Activated T-cell treated with anti-CD3 and anti-CD28 coated beads, Interleukin-2, amount 50 U/mL, for 1 hour (primary cell): ENCODE data around the gene TSPAN33.
A peak's percentile ranks its signal among the peaks of the same experiment; 100 is the strongest.

Experiments used
- DNase-seq: peaks from one replicate; pipeline ENCODE4 v3.0.0-alpha.2; 2020

Gene TSPAN33

DNA sequence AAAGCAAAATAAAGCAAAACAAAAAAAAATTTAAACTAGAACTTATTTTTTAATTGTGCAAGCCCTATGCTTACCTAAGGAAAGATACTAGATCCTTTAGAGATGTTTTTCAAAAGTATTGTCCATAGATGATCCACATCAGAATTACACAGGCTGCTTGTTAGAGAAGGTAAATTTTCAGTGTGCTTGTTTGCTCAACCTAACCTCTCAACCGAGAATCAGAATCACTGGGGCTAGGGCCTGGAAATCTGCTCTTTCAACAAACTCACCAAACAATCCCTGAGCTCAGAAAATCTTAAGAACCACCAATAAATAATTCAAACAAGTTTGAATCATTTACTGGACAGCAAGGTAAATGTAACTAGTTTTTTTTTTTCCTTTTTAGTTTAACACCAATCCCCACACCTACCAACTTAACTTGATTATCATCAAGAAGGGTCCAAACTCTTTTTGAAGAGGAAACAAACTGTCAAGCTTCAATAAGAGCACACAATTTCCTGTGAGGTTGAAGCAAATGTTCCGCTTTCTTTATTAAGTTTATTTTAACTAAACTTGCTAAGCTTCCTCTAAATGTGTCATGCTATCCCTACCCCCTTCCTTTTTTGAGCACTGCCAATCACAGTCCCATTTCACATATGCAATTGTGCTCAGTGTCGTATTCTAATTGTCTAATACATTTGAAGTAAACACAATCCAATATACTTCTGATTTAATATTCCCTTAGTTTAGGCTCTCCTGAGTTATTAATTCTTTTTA, 7.4 kb upstream of the TSPAN33 start:
- DNase-seq, result no peak

- DNase-seq, result no peak
Observed at GRCh38 chr7:129143724-129144094, 798 bp upstream of the TSPAN33 start.

DNA sequence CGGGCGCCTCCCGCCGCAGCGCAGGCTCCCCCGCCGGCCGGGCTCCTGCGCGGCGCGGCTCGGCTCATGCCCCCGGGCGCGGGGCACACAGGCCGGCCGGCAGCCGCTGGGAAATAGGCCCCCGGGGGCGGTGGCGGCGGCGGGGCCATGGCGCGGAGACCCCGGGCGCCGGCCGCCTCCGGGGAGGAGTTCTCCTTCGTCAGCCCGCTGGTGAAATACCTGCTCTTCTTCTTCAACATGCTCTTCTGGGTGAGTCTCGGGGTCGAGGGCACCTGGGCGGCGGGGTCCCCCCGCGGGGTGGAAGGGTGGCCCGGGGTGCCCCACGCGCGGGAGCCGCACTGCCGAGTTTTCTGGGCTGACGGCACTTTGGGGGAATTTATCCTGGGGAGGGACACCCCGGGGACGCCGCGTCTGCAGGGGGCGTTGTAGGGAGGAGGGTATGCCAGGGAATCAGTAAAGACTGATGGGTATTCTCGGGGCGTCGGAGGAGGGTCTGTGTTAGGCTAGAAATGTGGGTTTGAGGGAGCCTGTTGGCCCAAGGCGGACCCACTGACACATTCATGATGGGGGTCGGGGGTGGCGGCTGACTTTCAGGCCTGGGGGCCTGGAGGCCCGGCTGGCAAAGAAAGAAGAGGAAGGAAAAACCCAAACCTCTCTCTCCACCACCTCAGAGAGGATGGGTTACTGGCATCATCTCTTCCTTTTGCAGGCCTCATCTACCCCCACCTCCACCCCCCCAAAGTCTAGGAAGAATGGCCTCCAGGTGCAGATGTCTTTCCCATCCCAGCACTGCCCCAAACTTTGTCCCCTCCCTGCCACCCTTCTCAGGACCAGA, 544 bp downstream of the TSPAN33 start:
- peak; percentile 45 for DNase-seq

DNA sequence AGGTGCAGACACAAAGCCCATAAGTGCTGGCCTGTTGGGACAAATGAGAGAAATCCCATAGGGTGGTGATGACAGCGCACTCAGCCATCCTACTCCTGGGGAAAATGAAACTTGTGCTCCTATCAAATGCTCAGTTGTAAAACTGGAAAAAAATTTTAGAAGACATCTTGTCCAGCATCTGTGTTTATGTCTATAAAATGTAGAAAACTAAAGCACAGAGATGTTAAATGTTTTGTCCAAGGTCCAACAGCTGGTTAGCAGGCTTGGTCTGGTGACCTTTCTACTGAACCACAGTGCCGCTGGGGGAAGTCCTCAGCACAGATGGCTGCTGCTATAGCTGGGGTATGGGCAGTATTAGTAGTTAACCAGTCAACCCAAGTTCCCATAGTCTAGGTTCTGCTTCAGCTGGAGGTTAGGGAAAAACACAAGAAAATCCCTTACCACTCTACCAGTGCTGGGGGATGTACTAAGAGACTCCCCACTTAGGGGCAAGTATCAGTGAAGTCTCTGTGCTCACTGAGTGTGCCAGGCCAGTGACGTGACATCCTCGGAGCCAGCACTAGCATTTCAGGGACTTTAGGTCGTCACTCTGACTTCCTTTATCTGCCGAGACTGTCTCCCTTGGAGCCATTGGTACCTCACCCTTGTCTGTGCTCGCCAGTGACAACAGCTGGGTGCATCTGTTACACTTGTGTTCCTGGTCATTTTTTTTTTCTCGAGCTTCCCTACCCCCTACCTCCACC, 1.9 kb downstream of the TSPAN33 start:
- no peak for DNase-seq

GRCh38 chr7:129147731-129148130, 3.2 kb downstream of the TSPAN33 start:
- DNase-seq, result no peak

DNA sequence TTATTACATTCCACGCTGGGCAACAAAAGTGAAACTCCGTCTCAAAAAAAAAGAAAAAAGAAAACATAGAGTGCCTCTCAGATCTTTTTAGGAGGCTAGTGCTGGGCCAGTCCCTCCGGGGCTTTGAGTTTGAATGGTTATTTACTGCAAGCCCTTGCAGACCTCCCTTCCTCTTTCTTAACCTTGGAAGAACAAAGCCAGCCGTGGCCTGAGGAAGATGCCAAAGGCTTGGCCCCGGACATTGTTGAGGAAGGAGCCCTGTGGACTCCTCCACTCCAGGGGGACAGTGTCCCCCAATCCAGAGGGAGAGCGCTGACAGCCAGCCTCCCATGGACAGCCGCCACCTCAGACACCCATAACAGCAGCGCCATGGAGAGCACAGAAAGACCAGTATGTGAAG, 5.0 kb downstream of the TSPAN33 start:
- no peak for DNase-seq

- DNase-seq, result no peak
Observed at GRCh38 chr7:129150199-129150996, 5.9 kb downstream of the TSPAN33 start.

DNA sequence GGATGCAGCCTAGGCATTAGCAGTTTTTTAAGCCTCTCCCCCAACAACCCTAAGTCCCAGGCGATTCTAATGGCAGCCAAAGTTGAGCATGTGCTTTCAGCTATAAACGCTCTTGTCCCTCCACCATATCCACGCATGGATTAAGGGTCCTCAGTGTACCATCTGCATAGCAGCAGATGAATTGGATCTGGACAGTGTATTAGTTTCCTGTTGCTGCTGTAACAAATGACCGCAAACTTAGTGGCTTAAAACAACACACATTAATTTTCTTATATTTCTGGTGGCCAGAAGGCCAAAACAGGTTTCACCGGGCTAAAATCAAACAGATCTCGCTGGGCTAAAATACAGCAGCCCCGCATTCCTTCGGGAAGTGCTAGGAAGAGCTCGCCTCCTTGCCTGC, 13.1 kb downstream of the TSPAN33 start:
- no peak for DNase-seq

DNA sequence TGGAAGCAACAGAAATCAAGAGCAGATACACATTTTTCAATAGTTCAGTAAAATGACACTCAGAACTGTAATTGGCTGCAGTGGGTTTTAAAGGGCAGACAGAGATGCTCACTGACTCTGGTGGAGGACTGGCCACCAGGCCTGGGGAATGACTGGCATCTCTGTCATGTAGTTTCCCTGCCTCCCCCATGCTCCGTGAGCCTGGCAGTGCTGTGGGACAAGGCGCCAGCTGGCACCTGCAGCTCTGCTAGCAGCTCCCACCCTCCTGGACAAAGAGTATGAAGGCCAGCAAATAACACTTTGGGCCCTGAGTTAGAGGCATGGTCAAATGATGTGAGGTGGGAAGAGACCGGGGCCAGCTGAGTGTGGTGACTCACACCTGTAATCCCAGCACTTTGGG, 15.0 kb downstream of the TSPAN33 start:
- DNase-seq, result no peak

DNA sequence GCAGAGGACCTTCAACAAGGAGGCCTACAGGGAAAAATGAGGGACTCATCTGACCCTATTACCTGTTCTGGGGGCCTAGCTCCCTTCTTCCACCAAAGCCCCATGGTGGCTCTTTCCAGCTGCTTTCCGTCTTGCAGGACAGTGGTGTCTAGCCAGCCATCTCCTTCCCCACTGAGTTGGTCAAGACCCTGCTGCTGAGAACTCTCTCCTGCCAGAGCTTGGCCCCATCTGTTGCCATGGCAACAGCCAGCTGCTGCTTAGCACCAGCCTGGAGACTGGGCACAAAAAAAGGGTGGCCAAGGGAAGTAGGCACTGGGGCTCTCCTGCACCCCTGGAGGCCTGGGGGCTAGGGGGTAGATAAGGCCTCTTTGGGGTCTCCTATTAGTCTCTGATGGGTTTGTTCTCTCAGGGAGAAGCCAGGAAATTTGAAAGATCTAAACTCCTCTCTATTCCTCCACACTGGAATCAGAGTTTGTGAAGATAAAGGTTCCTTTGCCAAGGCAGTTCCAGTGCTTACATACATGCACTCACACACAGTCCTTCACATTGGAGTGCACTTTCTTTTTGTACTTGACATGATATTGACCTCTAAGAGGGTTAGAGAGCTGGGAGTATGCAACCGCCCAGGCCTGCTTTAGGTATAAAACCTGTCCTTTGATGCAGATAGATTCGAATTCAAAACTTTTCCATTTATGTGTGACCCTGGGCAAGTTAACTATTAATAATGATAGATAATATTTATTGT, 15.8 kb downstream of the TSPAN33 start:
- no peak for DNase-seq

- no peak for DNase-seq
Observed at GRCh38 chr7:129161524-129162225, 17.2 kb downstream of the TSPAN33 start.

DNA sequence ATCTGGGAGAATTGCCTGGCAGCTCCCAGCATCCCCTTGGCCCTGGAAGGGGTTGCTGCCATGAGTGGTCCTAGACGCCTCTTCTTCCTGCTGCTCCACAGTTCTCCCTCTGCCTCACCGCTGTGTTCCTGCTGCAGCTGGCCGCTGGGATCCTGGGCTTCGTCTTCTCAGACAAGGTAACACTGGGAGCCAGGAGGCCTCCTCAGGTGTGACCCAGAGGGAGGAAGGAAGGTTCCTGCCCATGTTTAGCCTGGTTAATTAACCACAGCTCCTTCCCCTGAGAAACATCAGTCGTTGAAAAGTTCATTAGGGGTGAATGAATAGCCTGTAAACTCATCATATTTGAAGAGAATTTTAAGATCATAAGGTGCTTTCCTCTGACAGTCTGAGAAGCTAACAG, 18.2 kb downstream of the TSPAN33 start:
- no peak for DNase-seq

- DNase-seq, result no peak
Observed at GRCh38 chr7:129163875-129164544, 19.5 kb downstream of the TSPAN33 start.

DNA sequence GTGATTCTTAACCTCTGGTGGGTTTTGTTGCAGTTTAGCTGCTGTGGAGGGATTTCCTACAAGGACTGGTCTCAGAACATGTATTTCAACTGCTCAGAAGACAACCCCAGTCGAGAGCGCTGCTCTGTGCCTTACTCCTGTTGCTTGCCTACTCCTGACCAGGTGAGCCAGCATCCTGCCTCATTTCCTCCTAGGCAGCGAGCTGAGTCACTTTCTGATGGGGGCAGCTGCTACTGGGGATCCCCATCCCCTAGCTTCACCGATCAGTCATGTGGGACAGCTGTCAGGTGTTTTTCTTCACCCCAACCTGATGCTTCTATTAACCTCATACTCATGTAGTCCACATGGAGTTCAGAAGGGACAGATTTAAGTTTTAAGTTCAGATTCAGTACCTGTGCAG, 22.2 kb downstream of the TSPAN33 start:
- no peak for DNase-seq

DNA sequence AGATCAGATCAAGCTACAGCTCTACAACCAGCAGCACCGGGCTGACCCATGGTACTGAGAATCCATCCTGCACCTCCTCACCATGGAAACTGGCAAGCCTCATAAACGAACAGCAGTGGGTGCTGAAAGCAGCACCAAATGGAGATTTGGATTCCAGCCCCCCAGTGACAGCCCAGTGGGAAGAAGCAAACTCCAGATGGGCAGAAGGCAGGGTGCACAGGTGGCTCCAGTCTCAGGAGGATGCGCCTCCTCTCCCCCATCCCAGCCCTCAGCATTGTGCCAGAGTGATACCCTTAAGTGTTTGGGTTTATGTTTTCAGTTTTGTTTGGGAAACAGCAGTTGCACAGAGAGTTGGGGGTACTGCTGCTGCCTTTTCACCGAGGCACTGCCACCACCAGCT, 23.3 kb downstream of the TSPAN33 start:
- DNase-seq, result no peak

DNA sequence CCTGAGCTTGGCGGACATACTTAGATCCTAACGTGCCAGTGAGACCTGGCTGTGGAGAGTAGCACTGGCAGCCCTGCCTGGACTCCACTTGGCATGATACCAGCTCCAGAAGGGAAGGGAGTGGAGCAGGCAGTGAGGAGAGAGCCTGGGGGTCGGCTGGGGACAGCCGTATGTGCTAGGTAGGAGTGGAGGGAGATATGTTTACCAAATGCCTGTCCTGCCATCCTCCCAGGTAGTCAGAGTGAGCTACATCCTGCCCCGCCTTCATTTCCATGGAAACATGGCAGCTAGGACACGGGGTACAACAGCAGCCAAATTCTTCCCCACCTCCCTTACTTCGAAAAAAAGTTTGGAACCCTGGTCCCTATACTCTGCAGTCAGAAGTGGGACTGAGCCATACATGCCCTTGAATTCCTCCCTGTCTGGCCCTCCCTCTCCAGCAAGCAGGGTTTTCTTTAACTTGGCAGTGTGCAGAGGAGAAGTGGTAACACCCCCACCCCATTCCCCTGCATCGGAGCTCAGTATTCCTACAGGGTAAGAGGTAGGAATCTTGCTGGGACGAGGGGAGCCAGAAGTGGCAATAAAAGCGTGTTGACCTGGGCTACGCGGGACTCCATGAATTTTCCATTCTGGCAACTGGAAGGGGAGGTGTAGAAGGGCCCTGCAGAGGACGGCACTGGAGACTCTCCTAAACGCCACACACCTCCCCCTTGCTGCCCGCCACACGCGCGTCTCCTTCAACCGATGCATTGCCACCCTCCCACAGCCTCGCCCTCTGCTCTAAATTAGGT, 23.9 kb downstream of the TSPAN33 start:
- DNase-seq, result no peak

DNA sequence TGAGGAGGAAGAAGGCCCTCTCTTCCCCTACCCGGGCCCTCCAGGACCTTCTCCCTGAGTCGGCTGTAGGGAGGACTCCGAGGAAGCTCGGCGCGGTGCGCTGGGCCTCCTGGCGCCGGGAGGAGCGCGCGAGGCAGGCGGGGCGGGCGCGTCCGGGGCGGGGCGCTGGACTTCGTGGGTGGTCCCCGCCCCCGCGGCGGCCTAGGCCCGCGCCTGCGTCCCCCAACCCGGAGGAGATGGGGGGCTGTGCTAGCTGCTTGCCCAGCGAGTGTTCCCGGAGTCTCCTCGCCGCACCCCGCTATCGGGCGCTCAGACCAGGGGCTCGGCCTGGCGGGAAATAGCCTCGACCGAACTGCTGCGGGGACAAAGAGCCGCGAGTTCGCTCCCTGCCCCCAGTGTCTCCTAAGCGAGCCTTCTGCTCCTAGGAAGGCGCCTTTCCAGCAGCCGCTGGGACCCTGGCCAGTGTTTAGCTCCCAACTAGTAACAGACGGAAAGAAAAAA, 24.7 kb downstream of the TSPAN33 start:
- peak; percentile 46 for DNase-seq

GRCh38 chr7:129169686-129170440, 25.4 kb downstream of the TSPAN33 start:
- no peak for DNase-seq

DNA sequence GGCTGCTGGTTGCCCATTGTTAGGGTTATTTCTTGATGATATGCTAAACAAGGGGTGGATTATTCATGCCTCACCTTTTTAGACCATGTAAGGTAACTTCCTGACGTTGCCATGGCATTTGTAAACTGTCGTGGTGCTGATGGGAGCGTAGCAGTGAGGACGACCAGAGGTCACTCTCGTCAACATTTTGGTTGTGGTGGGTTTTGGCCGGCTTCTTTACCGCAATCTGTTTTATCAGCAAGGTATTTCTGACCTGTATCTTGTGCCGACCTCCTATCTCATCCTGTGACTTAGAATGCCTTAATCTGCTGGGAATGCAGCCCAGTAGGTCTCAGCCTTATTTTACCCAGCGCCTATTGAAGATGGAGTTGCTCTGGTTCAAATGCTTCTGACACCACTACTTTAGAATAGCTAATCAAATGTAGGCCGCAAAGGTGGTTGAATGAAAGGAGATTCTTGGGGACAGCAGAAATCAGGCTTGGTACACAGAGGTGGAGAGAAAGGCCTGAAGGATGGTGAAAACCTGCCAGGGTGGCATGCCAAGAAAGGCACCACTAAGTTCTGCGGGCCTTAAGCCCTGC, 26.0 kb downstream of the TSPAN33 start:
- no peak for DNase-seq
